Natural killer cell treated with Interleukin-12 subunit alpha and Interleukin-12 subunit beta and Interleukin-15 and Interleukin-18, amount 100 ng/mL, for 72 hours (primary cell): ENCODE data around the gene AQR. TPM values are rescaled to one million over a fixed set of nuclear protein-coding genes. Genes with fewer than 3 reads are reported as not detected.
"Not testable (repeated sequence)": the region's sequence is repeated elsewhere in the genome, so short reads cannot be mapped to it uniquely, and the experiment has no call there.

ENCODE experiments used
- ATAC-seq, 2 donors: fragments of 150-1000 bp; cut with Tn5 transposase in 1 of 2; sonication (Bioruptor Pico), chemical (Tn5 transposase) in 1 of 2; 2 replicates each; pipeline ENCODE4 v1.10.0; 2021
- DNase-seq: peaks from one replicate; pipeline ENCODE4 v3.0.0; 2022; ENCODE audit warnings: low spot score
- H3K27ac Mint-ChIP-seq, 2 donors: 1 replicate in 1 of 2; 2 replicates in 1 of 2; pipeline ENCODE4 v1.8.0; 2022; ENCODE audit warnings: mixed read lengths in 2 of 2, mild to moderate bottlenecking in 1 of 2, moderate library complexity in 1 of 2
- H3K27me3 Mint-ChIP-seq, 2 donors: 1 replicate in 1 of 2; 2 replicates in 1 of 2; pipeline ENCODE4 v1.8.0; 2022; ENCODE audit warnings: mixed read lengths in 2 of 2
- H3K36me3 Mint-ChIP-seq: one replicate; pipeline ENCODE4 v1.8.0; 2022; ENCODE audit warnings: mixed read lengths
- H3K4me1 Mint-ChIP-seq, 2 donors: 1 replicate in 1 of 2; 2 replicates in 1 of 2; pipeline ENCODE4 v1.8.0; 2022; ENCODE audit warnings: low read depth in 2 of 2, mixed read lengths in 2 of 2, mild to moderate bottlenecking in 1 of 2
- H3K4me3 Mint-ChIP-seq: one replicate; pipeline ENCODE4 v1.8.0; 2022; ENCODE audit warnings: mixed read lengths
- H3K9me3 Mint-ChIP-seq: 2 replicates; pipeline ENCODE4 v1.8.0; 2022; ENCODE audit warnings: mixed read lengths
- total RNA-seq, 2 donors: library from RNA; stranded (reverse); gene quantifications; one replicate each; pipeline ENCODE4 v1.2.3, GENCODE V29; 2022

Gene AQR
- total RNA-seq, 2 donors from 2014 or later: 43.7 to 44.5 TPM

DNA sequence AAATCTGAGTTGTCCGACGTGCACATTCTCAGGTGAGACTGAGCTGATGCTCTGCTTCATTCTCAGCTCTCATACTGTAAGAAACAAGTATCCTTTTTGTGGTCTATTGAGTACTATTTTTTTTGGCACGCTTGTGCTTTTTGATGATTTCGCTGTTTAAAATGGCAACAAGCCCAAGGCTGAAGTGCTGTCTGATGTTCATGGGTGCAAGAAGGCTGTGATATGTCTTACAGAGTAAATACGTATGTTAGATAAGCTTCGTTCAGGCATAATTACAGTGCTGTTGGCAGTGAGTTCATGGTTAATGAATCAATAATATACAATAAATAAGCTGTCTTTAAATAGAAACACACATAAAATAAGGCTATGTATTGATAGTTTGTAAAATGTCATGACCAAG lies 27.2 kb downstream of the AQR start:
- no peaks in the 10 kb centered on the region for H3K27me3 Mint-ChIP-seq
- no peak overlapping the region for H3K4me3 Mint-ChIP-seq
- H3K9me3 Mint-ChIP-seq: no peaks in the 10 kb centered on the region
- DNase-seq (no peak), ATAC-seq (no peak)
- H3K27ac Mint-ChIP-seq: no peak overlapping the region
- peaks cover 9% of the 10 kb centered on the region for H3K36me3 Mint-ChIP-seq
- no peaks in the 10 kb centered on the region for H3K4me1 Mint-ChIP-seq

DNA sequence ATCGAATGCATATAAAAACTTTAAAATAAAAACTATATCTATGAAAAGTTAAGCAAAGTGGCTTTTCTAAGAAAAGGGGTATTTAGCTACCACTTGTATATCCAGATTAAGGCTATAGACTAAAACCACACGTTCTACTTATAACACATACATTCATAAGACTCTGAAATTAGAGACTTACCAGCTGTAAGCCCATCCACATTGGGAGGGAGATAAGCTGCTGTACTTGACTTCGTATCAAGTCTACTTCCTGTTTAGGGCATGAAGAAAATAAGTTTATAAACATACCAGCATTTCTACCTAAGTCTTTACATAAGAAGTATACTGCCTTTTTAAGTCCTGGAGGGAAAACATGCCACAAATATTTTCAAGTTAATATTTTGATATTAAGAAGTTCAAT lies 27.7 kb downstream of the AQR start:
- H3K9me3 Mint-ChIP-seq: no peaks in the 10 kb centered on the region
- no peak overlapping the region for H3K4me3 Mint-ChIP-seq
- no peak for ATAC-seq
- no peaks in the 10 kb centered on the region for H3K27me3 Mint-ChIP-seq
- peaks cover 9% of the 10 kb centered on the region for H3K36me3 Mint-ChIP-seq
- H3K4me1 Mint-ChIP-seq: no peaks in the 10 kb centered on the region
- H3K27ac Mint-ChIP-seq: no peak overlapping the region
- DNase-seq: no peak

DNA sequence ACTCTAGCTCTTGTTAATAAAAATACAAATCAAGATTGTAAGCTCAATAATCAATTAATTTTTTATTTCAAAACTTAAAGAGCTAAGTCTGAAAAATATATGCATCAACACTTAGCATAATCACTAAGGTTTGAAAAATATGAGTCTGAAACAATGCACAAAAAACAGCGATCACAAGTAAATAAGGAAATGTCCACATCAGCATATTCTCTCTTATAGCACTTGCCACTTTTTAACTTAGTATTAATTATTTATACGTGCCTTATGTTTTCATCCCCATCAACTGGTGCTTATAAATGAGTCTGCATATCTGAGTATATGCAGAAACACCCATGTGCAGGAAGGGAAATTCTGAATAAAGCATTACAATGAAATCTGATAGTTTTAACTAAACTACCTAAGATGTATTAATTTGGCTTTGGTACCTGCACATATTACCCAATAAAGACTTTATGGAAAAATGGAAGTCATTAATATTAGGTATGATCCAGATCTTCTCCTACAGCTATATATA lies 28.3 kb downstream of the AQR start:
- Mint-ChIP-seq H3K4me1 (no peaks in the 10 kb centered on the region), H3K4me3 (no peak overlapping the region), H3K9me3 (no peaks in the 10 kb centered on the region), H3K36me3 (peaks cover 9% of the 10 kb centered on the region), H3K27me3 (no peaks in the 10 kb centered on the region), H3K27ac (no peak overlapping the region)
- ATAC-seq (no peak), DNase-seq (no peak)

DNA sequence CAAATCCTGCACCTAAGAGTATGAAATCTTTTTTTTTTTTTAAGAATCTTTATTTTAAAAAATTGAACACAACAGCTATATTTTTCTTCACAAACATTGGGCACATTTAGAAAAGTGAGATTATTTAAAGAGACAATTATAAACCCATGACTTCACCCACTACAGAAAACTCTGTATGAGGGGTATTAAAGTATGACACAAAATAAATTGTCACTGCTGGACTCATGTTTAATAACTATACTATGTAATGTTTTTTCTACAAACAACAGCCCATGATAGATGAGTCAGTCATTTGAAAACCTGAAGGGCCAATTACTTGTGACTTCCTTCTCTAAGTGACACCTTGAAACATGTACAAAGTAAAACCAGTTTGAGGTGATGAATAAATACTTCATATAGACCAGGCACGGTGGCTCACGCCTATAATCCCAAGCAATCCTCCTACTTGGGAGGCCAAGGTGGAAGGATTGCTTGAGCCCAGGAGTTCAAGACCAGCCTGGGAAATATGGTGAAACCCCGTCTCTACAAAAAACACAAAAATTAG lies 36.0 kb downstream of the AQR start:
- Mint-ChIP-seq H3K27me3 (no peaks in the 10 kb centered on the region), H3K27ac (no peak overlapping the region), H3K4me3 (no peak overlapping the region), H3K9me3 (no peaks in the 10 kb centered on the region), H3K36me3 (peaks cover 19% of the 10 kb centered on the region), H3K4me1 (no peaks in the 10 kb centered on the region)
- ATAC-seq (no peak), DNase-seq (no peak)

DNA sequence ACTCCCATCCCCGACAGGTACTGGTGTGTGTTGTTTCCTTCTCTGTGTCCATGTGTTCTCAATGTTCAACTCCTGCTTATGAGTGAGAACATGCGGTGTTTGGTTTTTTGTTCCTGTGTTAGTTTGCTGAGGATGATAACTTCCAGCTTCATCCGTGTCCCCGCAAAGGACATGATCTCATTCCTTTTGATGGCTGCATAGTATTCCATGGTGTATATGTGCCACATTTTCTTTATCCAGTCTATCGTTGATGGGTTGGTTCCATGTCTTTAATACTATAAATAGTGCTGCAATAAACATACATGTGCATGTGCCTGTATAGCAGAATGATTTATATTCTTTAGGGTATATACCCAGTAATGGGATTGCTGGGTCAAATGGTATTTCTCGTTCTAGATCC lies 41.2 kb downstream of the AQR start:
- not testable (repeated sequence) for DNase-seq, H3K4me1 Mint-ChIP-seq, H3K27me3 Mint-ChIP-seq, H3K27ac Mint-ChIP-seq, H3K4me3 Mint-ChIP-seq, ATAC-seq, H3K9me3 Mint-ChIP-seq
- peaks cover 17% of the 10 kb centered on the region for H3K36me3 Mint-ChIP-seq

DNA sequence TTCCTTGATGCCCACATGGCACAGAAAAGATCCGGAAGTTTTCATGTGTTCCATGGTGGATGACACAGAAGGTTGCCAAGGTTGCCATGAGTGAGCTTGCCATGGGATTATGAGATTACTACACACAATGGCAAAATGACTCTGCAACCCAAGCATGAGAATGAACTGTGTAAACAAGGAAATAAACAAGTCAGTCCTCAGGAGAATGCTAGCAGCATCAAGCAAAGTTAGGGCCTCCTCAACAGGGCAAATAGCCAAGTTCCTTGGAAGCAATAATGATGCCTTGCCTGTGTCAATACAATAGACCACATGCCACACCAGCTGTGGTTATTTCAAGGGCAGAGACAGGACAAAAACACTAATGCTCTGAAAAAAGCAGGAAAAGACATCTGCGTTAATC lies 41.8 kb downstream of the AQR start:
- Mint-ChIP-seq H3K36me3 (peaks cover 17% of the 10 kb centered on the region), H3K4me1 (no peaks in the 10 kb centered on the region), H3K9me3 (no peaks in the 10 kb centered on the region), H3K27me3 (no peaks in the 10 kb centered on the region), H3K27ac (no peak overlapping the region), H3K4me3 (no peak overlapping the region)
- ATAC-seq: no peak
- DNase-seq: no peak

DNA sequence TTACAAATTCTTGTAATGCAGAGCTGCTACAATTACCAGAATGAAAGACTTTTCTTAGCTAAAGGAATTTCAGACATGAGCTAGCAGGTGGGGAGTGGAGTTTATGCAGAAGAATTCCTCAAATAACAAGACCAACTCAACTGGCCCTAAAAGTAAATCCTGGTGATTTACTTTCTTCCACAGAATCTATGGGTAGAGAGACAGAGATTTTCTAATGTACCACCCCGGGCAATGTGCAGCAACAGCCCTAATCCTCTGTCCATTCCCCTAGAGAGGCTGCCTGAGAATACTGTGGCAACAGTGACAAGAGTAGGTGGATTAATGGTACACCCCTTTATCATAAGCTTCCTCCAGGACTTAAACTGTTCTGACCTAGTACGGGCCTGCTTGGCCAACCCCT lies 55.2 kb downstream of the AQR start:
- no peak overlapping the region for H3K27ac Mint-ChIP-seq
- no peak for ATAC-seq

DNA sequence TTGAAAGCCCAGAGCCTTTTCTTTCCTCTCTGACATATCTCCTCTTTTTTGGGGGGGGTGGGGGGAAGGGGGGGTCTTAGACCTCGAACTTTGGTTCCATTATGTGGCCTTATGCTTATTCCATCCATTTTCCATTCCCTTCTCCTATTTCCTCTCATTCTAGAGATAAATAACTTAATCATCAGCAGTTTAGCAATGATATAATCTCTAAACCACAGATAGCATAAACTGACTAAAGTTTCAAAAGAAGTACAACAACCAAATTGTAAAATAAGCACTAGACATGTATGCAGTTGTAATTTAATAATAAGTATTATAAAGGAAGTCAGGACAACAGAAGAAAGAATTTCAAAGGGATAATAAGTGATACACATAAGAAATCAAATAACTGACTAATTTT lies 64.5 kb downstream of the AQR start:
- Mint-ChIP-seq H3K4me3 (no peak overlapping the region), H3K36me3 (peaks cover 22% of the 10 kb centered on the region), H3K4me1 (peaks cover 0 to 3% of the 10 kb centered on the region in 2 donors), H3K27ac (no peak overlapping the region), H3K27me3 (no peaks in the 10 kb centered on the region), H3K9me3 (no peaks in the 10 kb centered on the region)
- ATAC-seq: no peak
- no peak for DNase-seq

More for the DNA sequence above, 55.2 kb downstream of the AQR start:
- Mint-ChIP-seq H3K9me3 (no peaks in the 10 kb centered on the region), H3K36me3 (peaks cover 26% of the 10 kb centered on the region), H3K4me3 (no peak overlapping the region), H3K27me3 (no peaks in the 10 kb centered on the region), H3K4me1 (no peaks in the 10 kb centered on the region)
- no peak for DNase-seq

DNA sequence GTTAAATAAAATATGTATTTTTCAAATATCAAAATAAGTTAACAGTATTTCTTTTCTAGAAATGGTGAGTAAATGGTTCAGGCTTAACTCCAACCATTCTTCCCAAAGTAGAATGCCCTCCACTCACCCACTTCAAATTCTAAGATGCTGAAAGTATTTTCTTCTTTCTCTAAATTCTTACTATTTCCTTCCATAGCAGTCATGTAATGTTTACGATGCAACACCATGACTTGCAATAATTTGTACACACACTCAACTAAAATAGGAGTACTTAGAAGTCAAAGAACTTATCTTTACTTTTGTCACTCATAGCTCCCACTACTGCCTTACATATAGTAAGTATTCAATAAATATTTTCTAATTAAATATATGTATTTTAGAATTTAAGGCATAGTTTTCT lies 65.0 kb downstream of the AQR start:
- Mint-ChIP-seq H3K9me3 (no peaks in the 10 kb centered on the region), H3K36me3 (peaks cover 20% of the 10 kb centered on the region), H3K27me3 (no peaks in the 10 kb centered on the region), H3K4me3 (no peak overlapping the region), H3K4me1 (peaks cover 0 to 3% of the 10 kb centered on the region in 2 donors), H3K27ac (no peak overlapping the region)
- ATAC-seq: no peak
- DNase-seq: no peak

DNA sequence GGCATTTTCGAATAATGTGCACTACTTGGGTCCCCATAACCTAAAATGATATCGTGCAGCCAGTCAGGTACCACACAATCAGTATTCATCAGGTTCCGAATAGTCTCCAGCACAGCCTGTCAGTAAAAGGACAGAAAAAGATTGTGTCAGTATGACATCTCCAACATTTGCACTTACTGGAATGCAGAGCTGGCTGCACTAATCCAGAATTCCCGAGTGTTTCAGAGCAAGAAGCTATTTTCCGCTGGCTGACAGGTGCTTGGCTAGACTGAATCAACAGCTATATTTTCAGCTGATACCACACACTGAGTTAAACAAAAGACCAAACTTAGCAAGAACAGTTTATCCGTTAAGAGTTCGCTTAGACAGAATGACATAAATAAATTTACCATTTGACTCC lies 68.8 kb downstream of the AQR start:
- ATAC-seq: no peak
- no peak overlapping the region for H3K27ac Mint-ChIP-seq
- no peak overlapping the region for H3K4me3 Mint-ChIP-seq
- no peaks in the 10 kb centered on the region for H3K9me3 Mint-ChIP-seq
- no peaks in the 10 kb centered on the region for H3K27me3 Mint-ChIP-seq
- H3K36me3 Mint-ChIP-seq: peaks cover 12% of the 10 kb centered on the region
- no peak for DNase-seq
- no peaks in the 10 kb centered on the region for H3K4me1 Mint-ChIP-seq

DNA sequence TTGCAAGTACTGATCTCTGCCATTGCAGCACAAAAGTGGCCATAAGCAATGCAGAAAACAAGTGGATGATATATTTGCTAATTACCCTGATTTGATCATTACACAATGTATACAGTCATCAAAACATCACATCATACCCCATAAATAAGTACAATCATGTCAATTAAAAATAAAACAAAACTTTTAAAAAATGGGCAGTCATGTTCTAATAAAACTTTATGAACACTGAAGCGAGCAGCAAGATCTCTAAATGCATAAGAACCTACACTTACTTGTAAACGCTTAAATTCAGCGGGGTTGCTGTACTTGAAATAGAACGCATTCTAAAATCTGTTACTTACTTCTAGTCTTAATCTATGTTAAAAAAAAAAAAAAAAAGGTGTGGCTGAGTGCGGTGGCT lies 73.4 kb downstream of the AQR start:
- ATAC-seq (no peak), DNase-seq (no peak)
- Mint-ChIP-seq H3K27ac (no peak overlapping the region), H3K36me3 (peaks cover 43% of the 10 kb centered on the region), H3K4me1 (no peaks in the 10 kb centered on the region), H3K9me3 (peaks cover 12% of the 10 kb centered on the region), H3K4me3 (no peak overlapping the region), H3K27me3 (no peaks in the 10 kb centered on the region)

DNA sequence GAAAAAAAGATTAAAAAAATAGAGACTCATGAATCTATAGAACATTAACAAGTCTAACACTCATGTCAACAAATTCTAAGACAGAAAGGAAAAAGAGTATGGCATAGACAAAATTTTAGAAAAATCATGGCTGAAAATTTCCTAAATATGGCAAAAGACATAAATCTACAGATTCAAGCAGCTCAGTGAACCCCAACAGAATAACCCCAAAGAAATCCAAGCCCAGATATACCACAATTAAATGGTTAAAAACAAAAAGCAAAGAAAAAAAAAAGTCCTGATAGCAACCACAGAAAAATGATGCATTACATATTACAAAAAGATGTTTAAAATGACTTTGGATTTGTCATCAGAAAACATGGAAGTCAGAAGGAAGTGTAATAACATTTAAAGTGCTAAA lies 75.6 kb downstream of the AQR start:
- Mint-ChIP-seq H3K4me1 (no peaks in the 10 kb centered on the region), H3K4me3 (no peak overlapping the region), H3K27me3 (no peaks in the 10 kb centered on the region), H3K9me3 (peaks cover 12% of the 10 kb centered on the region), H3K36me3 (peaks cover 52% of the 10 kb centered on the region), H3K27ac (no peak overlapping the region)
- DNase-seq: no peak
- ATAC-seq: no peak

DNA sequence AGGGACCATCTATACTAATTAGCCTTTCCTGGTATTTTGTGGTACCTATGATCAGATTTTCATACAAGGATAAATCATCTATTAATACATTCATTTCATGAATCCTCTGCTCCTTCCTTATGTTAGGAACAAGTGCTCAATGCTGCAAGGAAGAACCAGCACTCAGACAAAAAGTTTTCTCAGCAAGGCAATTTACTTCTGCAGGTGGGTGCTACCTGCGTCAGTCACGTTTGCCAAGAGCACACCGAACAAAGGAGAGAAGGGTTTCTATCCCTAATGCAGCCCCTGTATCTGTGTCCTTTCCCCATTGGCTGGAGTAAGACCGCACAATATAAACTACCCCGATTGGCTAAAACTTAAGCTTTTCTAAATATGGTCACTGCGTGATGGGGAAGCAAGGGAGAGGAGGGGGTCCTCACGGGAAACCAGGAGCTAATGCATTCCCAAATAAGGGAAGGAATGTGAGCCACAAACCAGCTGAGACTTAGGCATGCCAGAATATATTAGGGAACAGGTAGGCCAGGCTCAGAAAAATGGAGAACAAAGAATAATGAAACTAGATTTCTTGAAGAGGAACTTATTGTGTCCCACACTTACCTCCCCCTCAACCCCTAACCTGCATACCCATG lies 76.5 kb downstream of the AQR start:
- no peak overlapping the region for H3K27ac Mint-ChIP-seq
- no peaks in the 10 kb centered on the region for H3K4me1 Mint-ChIP-seq
- ATAC-seq (no peak), DNase-seq (no peak)
- no peak overlapping the region for H3K4me3 Mint-ChIP-seq
- peaks cover 52% of the 10 kb centered on the region for H3K36me3 Mint-ChIP-seq
- H3K9me3 Mint-ChIP-seq: peaks cover 12% of the 10 kb centered on the region
- H3K27me3 Mint-ChIP-seq: no peaks in the 10 kb centered on the region

DNA sequence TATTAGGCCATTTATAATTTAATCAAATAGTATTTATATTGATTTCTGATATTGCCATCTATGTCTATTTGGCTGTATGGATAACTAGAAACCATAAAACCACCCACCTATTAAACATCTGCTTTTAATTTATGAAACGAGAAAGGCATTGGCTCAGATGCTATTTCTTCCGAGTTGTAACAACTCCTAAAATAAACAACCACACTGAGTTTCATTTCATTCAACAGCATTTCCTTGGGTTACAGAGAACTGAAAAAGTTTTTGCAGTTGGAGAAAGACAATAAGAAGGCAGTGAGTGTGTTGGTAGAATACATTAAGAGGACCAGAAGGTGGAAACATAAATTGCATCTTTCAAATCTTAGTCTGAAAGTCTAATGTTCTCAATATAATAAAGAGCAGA lies 79.1 kb downstream of the AQR start:
- Mint-ChIP-seq H3K27ac (no peak overlapping the region), H3K4me3 (no peak overlapping the region), H3K4me1 (peaks cover 0 to 4% of the 10 kb centered on the region in 2 donors), H3K36me3 (peaks cover 49% of the 10 kb centered on the region), H3K9me3 (peaks cover 12% of the 10 kb centered on the region), H3K27me3 (no peaks in the 10 kb centered on the region)
- DNase-seq (no peak), ATAC-seq (no peak)

DNA sequence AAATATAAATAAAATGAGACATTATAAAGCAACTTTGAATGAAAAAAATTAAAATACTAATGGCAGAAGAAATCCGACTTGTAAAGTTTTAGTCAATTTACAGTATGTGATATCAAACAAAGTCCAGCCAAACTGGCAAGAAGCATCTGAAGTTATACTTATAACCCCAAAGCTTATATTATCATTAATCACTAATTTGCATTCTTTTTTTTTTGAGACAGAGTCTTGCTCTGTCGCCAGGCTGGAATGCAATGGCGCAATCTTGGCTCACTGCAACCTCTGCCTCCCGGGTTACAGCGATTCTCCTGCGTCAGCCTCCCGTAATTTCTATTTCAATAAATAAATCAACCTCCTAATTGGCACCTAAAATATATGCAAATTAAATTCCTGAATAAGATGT lies 80.1 kb downstream of the AQR start:
- H3K4me1 Mint-ChIP-seq: peaks cover 0 to 4% of the 10 kb centered on the region in 2 donors
- H3K27me3 Mint-ChIP-seq: no peaks in the 10 kb centered on the region
- DNase-seq: no peak
- peaks cover 52% of the 10 kb centered on the region for H3K36me3 Mint-ChIP-seq
- no peak overlapping the region for H3K4me3 Mint-ChIP-seq
- H3K27ac Mint-ChIP-seq: no peak overlapping the region
- ATAC-seq: no peak
- H3K9me3 Mint-ChIP-seq: peaks cover 12% of the 10 kb centered on the region
